C4-2B (cell line): ENCODE data around the gene SEC23A.
"Not testable (repeated sequence)": the region's sequence is repeated elsewhere in the genome, so short reads cannot be mapped to it uniquely, and the experiment has no call there.

Source experiments
- H3K27ac ChIP-seq: fragments of 450-650 bp; 2 replicates; pipeline ENCODE4 v1.5.1; 2017
- CTCF ChIP-seq: fragments of 450-650 bp; conservative IDR thresholded peaks from 2 replicates; pipeline ENCODE4 v1.5.1; 2017; ENCODE audit warnings: mild to moderate bottlenecking
- ZFX ChIP-seq: fragments of 450-650 bp; IDR thresholded peaks from 2 replicates; pipeline ENCODE4 v1.6.1; 2017

Gene SEC23A

GRCh38 chr14:39102969-39103957 lies at the start of gene SEC23A:
SEC23A (minus strand) TSS chr14:39103235; CDS start chr14:39096118, 7,117 bp downstream.
- TF ChIP-seq ZFX (peak; percentile 13; the same call in 1 of the 2 replicates), CTCF (peak; percentile 12; the same call in 1 of the 2 replicates)
- peak within 1 kb of the TSS; percentile 81 for H3K27ac ChIP-seq

GRCh38 chr14:39145266-39145966 lies 42.4 kb upstream of the SEC23A start:
- no peak overlapping the region for H3K27ac ChIP-seq
- TF ChIP-seq ZFX (no peak), CTCF (no peak)

GRCh38 chr14:39143226-39143625 lies 40.2 kb upstream of the SEC23A start:
- not testable (repeated sequence) for H3K27ac ChIP-seq

- H3K27ac ChIP-seq, result not testable (repeated sequence)
Observed at GRCh38 chr14:39141623-39142022, 38.6 kb upstream of the SEC23A start.

- TF ChIP-seq CTCF, result no peak
- no peak for TF ChIP-seq ZFX
- H3K27ac ChIP-seq, result no peak overlapping the region
Observed at GRCh38 chr14:39140170-39140569, 37.1 kb upstream of the SEC23A start.

- no peak for TF ChIP-seq ZFX
- TF ChIP-seq CTCF, result no peak
- no peak overlapping the region for H3K27ac ChIP-seq
Observed at GRCh38 chr14:39138440-39138839, 35.4 kb upstream of the SEC23A start.

GRCh38 chr14:39137835-39138234 lies 34.8 kb upstream of the SEC23A start:
- not testable (repeated sequence) for H3K27ac ChIP-seq

GRCh38 chr14:39122330-39123138 lies 19.5 kb upstream of the SEC23A start:
- TF ChIP-seq ZFX (no peak), CTCF (no peak)
- no peak overlapping the region for H3K27ac ChIP-seq
